Jurkat, Clone E6-1 (cell line): ENCODE measurements around the gene TRMU.
"Not testable (repeated sequence)": the region's sequence is repeated elsewhere in the genome, so short reads cannot be mapped to it uniquely, and the experiment has no call there.

Experiments used
- DNase-seq: peaks from one replicate; pipeline ENCODE4 v3.0.0-alpha.2; 2011; ENCODE audit warnings: low read depth, low spot score
- H3K4me3 ChIP-seq: 2 replicates; pipeline ENCODE4 v1.5.1; 2011; ENCODE audit warnings: mild to moderate bottlenecking, low read length, control low read depth, moderate library complexity

Gene TRMU

GRCh38 chr22:46297151-46297812 lies 38.2 kb upstream of the TRMU start:
- H3K4me3 ChIP-seq: peak overlapping the region; percentile 93
- no peak for DNase-seq

- H3K4me3 ChIP-seq: no peak overlapping the region
- no peak for DNase-seq
Observed at GRCh38 chr22:46299101-46299500, 36.4 kb upstream of the TRMU start.

- no peak overlapping the region for H3K4me3 ChIP-seq
- DNase-seq: no peak
Observed at GRCh38 chr22:46300491-46300890, 35.0 kb upstream of the TRMU start.

- no peak overlapping the region for H3K4me3 ChIP-seq
- no peak for DNase-seq
Observed at GRCh38 chr22:46303347-46303965, 32.1 kb upstream of the TRMU start.

GRCh38 chr22:46308283-46308988 lies 27.1 kb upstream of the TRMU start:
- DNase-seq: no peak
- H3K4me3 ChIP-seq: no peak overlapping the region

GRCh38 chr22:46309526-46310085 lies 25.9 kb upstream of the TRMU start:
- DNase-seq: no peak
- H3K4me3 ChIP-seq: no peak overlapping the region

GRCh38 chr22:46312056-46312455 lies 23.5 kb upstream of the TRMU start:
- no peak overlapping the region for H3K4me3 ChIP-seq
- no peak for DNase-seq

- not testable (repeated sequence) for H3K4me3 ChIP-seq, DNase-seq
Observed at GRCh38 chr22:46312848-46313247, 22.7 kb upstream of the TRMU start.

- no peak overlapping the region for H3K4me3 ChIP-seq
- no peak for DNase-seq
Observed at GRCh38 chr22:46315976-46316375, 19.5 kb upstream of the TRMU start.

GRCh38 chr22:46317646-46318045 lies 17.9 kb upstream of the TRMU start:
- DNase-seq: no peak
- no peak overlapping the region for H3K4me3 ChIP-seq

GRCh38 chr22:46318576-46318975 lies 16.9 kb upstream of the TRMU start:
- no peak for DNase-seq
- H3K4me3 ChIP-seq: no peak overlapping the region

GRCh38 chr22:46319319-46319718 lies 16.2 kb upstream of the TRMU start:
- no peak for DNase-seq

GRCh38 chr22:46320166-46320710 lies 15.3 kb upstream of the TRMU start:
- no peak overlapping the region for H3K4me3 ChIP-seq
- DNase-seq: no peak

More at GRCh38 chr22:46319319-46319718, 16.2 kb upstream of the TRMU start:
- no peak overlapping the region for H3K4me3 ChIP-seq

GRCh38 chr22:46320716-46321386 lies 14.7 kb upstream of the TRMU start:
- DNase-seq: no peak

GRCh38 chr22:46322711-46323110 lies 12.8 kb upstream of the TRMU start:
- no peak for DNase-seq
- H3K4me3 ChIP-seq: no peak overlapping the region

More at GRCh38 chr22:46320716-46321386, 14.7 kb upstream of the TRMU start:
- no peak overlapping the region for H3K4me3 ChIP-seq

GRCh38 chr22:46323162-46323561 lies 12.4 kb upstream of the TRMU start:
- H3K4me3 ChIP-seq: no peak overlapping the region
- DNase-seq: no peak

GRCh38 chr22:46326066-46326680 lies 9.3 kb upstream of the TRMU start:
- no peak for DNase-seq
- H3K4me3 ChIP-seq: no peak overlapping the region

- no peak for DNase-seq
- H3K4me3 ChIP-seq: no peak overlapping the region
Observed at GRCh38 chr22:46327691-46328465, 7.6 kb upstream of the TRMU start.
